Activated CD4-positive, alpha-beta T cell treated with anti-CD3 and anti-CD28 coated beads, Interleukin-2, Interleukin-6, amounts not matched to agents 100 ng/mL and 50 ng/mL, durations not matched to agents 16 hours and 8 hours (primary cell): Measurements from ENCODE around the gene SLC6A13.

Experiments
- DNase-seq: peaks from one replicate; pipeline ENCODE4 v3.0.0-alpha.2; 2020

The SLC6A13 gene

GRCh38 chr12:175759-176158 lies 86.9 kb downstream of the SLC6A13 start:
- DNase-seq, result no peak

DNA sequence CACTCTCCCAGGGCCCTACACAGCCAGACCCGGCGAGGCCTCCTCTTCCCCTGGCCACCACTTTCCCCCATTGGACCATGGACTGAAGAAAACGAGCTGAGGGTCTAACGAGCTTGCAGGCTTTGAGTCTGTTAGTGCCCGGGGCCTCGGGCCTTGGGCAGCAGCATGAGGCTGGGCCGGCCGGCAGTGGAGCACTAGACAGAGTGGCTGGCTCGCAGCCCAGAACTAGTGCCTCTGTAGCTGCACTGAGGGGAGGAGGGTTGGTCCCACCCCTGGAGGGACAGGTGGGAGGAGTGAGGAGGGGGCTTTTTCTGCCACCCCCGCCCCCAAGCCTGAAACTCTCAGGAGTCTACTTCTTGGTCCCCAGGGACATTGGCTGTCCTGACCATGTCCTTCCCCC lies 87.4 kb downstream of the SLC6A13 start:
- no peak for DNase-seq

DNA sequence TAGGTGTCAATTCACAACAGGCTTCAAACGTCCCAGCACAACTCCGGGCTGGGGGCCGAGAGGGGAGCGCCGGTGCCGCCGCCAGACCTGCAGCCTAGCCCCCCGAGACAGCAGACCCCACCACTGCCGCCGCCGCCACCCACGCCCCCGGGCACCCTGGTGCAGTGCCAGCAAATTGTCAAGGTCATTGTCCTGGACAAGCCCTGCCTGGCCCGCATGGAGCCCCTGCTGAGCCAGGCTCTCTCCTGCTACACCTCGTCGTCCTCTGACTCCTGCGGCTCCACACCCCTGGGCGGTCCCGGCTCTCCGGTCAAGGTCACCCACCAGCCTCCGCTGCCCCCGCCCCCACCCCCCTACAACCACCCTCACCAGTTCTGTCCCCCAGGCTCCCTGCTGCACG lies 88.0 kb downstream of the SLC6A13 start:
- DNase-seq, result no peak

DNA sequence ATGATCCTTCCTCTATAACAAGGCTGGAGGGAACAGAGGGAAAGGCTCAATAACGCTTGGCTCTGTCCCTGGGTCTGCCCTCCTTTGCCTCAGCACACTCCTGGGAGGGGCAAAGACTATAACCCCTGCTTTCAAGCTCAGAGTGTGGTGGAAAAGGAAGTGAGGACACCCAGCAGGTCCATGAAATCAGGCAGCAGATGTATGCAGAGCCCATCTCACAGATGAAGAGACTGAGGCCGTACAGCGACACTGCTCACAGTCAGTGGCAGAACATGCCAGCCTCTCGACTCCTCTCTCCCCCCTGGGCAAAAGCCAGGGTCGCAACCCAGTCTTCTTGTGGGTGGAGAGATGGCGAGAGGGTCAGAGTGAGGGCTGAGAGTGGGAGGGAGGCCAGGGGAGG lies 88.5 kb downstream of the SLC6A13 start:
- DNase-seq, result no peak

GRCh38 chr12:172732-173161 lies 89.9 kb downstream of the SLC6A13 start:
- DNase-seq, result no peak

GRCh38 chr12:171743-172676 lies 90.6 kb downstream of the SLC6A13 start:
- DNase-seq, result no peak

GRCh38 chr12:171276-171675 lies 91.4 kb downstream of the SLC6A13 start:
- no peak for DNase-seq
